ENCODE data around the gene BTK.

The BTK gene

GRCh38 chrX:101417190-101417589 lies 31.2 kb upstream of the BTK start:
- Histone ChIP-seq H3K27me3 (ENCODE audit: insufficient read depth, poor library complexity, severe bottlenecking) (peaks cover 3% of the 10 kb centered on the region), H3K27ac (replicated peaks) (no peak overlapping the region), H3K4me3 (replicated peaks; ENCODE audit: insufficient read depth, low read length) (no peak overlapping the region)
- TF ChIP-seq SPI1 (IDR thresholded peaks at IDR 0.05; ENCODE audit: borderline replicate concordance, low read depth) (no peak), CTCF (IDR thresholded peaks at IDR 0.05; ENCODE audit: insufficient read depth, low read length) (no peak), REST (IDR thresholded peaks at IDR 0.05; ENCODE audit: insufficient replicate concordance, low read depth) (no peak), GABPA (IDR thresholded peaks at IDR 0.05; ENCODE audit: low read depth) (no peak), POLR2AphosphoS5 (IDR thresholded peaks at IDR 0.05; ENCODE audit: low read depth) (no peak)
- no peak for DNase-seq (ENCODE audit: low read depth in 1 of 2, low spot score in 1 of 2)

- DNase-seq (ENCODE audit: low read depth in 1 of 2, low spot score in 1 of 2), result no peak
- H3K27me3 ChIP-seq (ENCODE audit: insufficient read depth, poor library complexity, severe bottlenecking), result peaks cover 3% of the 10 kb centered on the region
- H3K4me3 ChIP-seq (replicated peaks; ENCODE audit: insufficient read depth, low read length), result no peak overlapping the region
- TF ChIP-seq POLR2AphosphoS5 (IDR thresholded peaks at IDR 0.05; ENCODE audit: low read depth) (no peak), REST (IDR thresholded peaks at IDR 0.05; ENCODE audit: insufficient replicate concordance, low read depth) (no peak), CTCF (IDR thresholded peaks at IDR 0.05; ENCODE audit: insufficient read depth, low read length) (no peak), SPI1 (IDR thresholded peaks at IDR 0.05; ENCODE audit: borderline replicate concordance, low read depth) (no peak), GABPA (IDR thresholded peaks at IDR 0.05; ENCODE audit: low read depth) (no peak)
- no peak overlapping the region for H3K27ac ChIP-seq (replicated peaks)
Observed at GRCh38 chrX:101416691-101417090, 30.7 kb upstream of the BTK start.

- Histone ChIP-seq H3K27ac (replicated peaks) (no peak overlapping the region), H3K4me3 (replicated peaks; ENCODE audit: insufficient read depth, low read length) (no peak overlapping the region), H3K27me3 (ENCODE audit: insufficient read depth, poor library complexity, severe bottlenecking) (peaks cover 3% of the 10 kb centered on the region)
- no peak for TF ChIP-seq GABPA (IDR thresholded peaks at IDR 0.05; ENCODE audit: low read depth)
- no peak for TF ChIP-seq SPI1 (IDR thresholded peaks at IDR 0.05; ENCODE audit: borderline replicate concordance, low read depth)
- no peak for TF ChIP-seq POLR2AphosphoS5 (IDR thresholded peaks at IDR 0.05; ENCODE audit: low read depth)
- TF ChIP-seq CTCF (IDR thresholded peaks at IDR 0.05; ENCODE audit: insufficient read depth, low read length), result peak; percentile 26
- DNase-seq (ENCODE audit: low read depth in 1 of 2, low spot score in 1 of 2), result peak in 1 of 2 experiments; percentile 49
Observed at GRCh38 chrX:101415180-101416145, 29.5 kb upstream of the BTK start.
